ENCODE data around the gene CTNNAL1.

Gene CTNNAL1

GRCh38 chr9:109020113-109020512 is 6.8 kb upstream of the CTNNAL1 start:
- POLR2A ChIA-PET = no interaction called here
- CTCF ChIA-PET = interaction anchor here (0.9 to 6.3 kb wide), 2 partner anchors 9 to 14 kb away, joined by 3 to 24 read pairs; no protein-coding TSS in a partner anchor

GRCh38 chr9:109019420-109019819 is 6.1 kb upstream of the CTNNAL1 start:
- CTCF ChIA-PET = interaction anchor here (0.9 to 6.3 kb wide), 3 partner anchors 9 to 14 kb away, joined by 3 to 24 read pairs (median 3); no protein-coding TSS in a partner anchor
- DNase-seq (ENCODE audit: extremely low spot score) = no peak
- no peak for TF ChIP-seq CTCF (IDR thresholded peaks at IDR 0.05; ENCODE audit: control extremely low read depth, extremely low read depth, low read depth, missing control alignments)
- POLR2A ChIA-PET = no interaction called here

More at GRCh38 chr9:109020113-109020512, 6.8 kb upstream of the CTNNAL1 start:
- TF ChIP-seq CTCF (IDR thresholded peaks at IDR 0.05; ENCODE audit: control extremely low read depth, extremely low read depth, low read depth, missing control alignments) = no peak
- DNase-seq (ENCODE audit: extremely low spot score) = no peak

- ChIA-PET CTCF (interaction anchor here (1.1 to 6.3 kb wide), 6 partner anchors 9 to 87 kb away, joined by 3 to 24 read pairs (median 4); no protein-coding TSS in a partner anchor), POLR2A (no interaction called here)
- peak; percentile 48 for DNase-seq (ENCODE audit: extremely low spot score)
- no peak for TF ChIP-seq CTCF (IDR thresholded peaks at IDR 0.05; ENCODE audit: control extremely low read depth, extremely low read depth, low read depth, missing control alignments)
Measured at GRCh38 chr9:109017493-109017892, 4.2 kb upstream of the CTNNAL1 start.

GRCh38 chr9:109017061-109017460 is 3.8 kb upstream of the CTNNAL1 start:
- ChIA-PET POLR2A (no interaction called here), CTCF (interaction anchor here (1.1 to 6.3 kb wide), 3 partner anchors 17 to 86 kb away, joined by 3 to 24 read pairs (median 4); no protein-coding TSS in a partner anchor)
- no peak for DNase-seq (ENCODE audit: extremely low spot score)
- TF ChIP-seq CTCF (IDR thresholded peaks at IDR 0.05; ENCODE audit: control extremely low read depth, extremely low read depth, low read depth, missing control alignments) = no peak

GRCh38 chr9:109016132-109016531 is 2.8 kb upstream of the CTNNAL1 start:
- TF ChIP-seq CTCF (IDR thresholded peaks at IDR 0.05; ENCODE audit: control extremely low read depth, extremely low read depth, low read depth, missing control alignments) = no peak
- ChIA-PET CTCF (no interaction called here), POLR2A (no interaction called here)

GRCh38 chr9:109014608-109015280 is 1.4 kb upstream of the CTNNAL1 start:
- ChIA-PET POLR2A (no interaction called here), CTCF (interaction anchor here (1.1 kb wide), 3 partner anchors 12 to 44 kb away, joined by 3 to 4 read pairs (median 3); no protein-coding TSS in a partner anchor)
- DNase-seq (ENCODE audit: extremely low spot score) = no peak
- TF ChIP-seq CTCF (IDR thresholded peaks at IDR 0.05; ENCODE audit: control extremely low read depth, extremely low read depth, low read depth, missing control alignments) = no peak

More at GRCh38 chr9:109016132-109016531, 2.8 kb upstream of the CTNNAL1 start:
- no peak for DNase-seq (ENCODE audit: extremely low spot score)
